IMR-90 (cell line): Measurements from ENCODE around the gene DGLUCY. TPM values are rescaled to one million over a fixed set of nuclear protein-coding genes. Genes with fewer than 3 reads are reported as not detected.

Experiments used
- ATAC-seq: fragments of 200-7000 bp; cut with Tn5 transposase; 2 replicates; pipeline ENCODE4 v1.9.1; 2020; ENCODE audit warnings: low read depth, mild to moderate bottlenecking, moderate library complexity
- BruUV-seq: library from RNA; stranded (reverse); fragments of 400-500 nt; replicated peaks from 2 replicates; lab custom pipeline; 2021; lab: Mats Ljungman, UMichigan
- CTCF ChIA-PET: fragments of 300-600 bp; formaldehyde crosslinking; extraction: SDS; loops from one replicate; lab custom pipeline; 2021; ENCODE audit warnings: antibody characterized with exemption; lab: Yijun Ruan, JAX
- POLR2A ChIA-PET: fragments of 300-600 bp; sonication (Branson Sonifier 250); formaldehyde crosslinking; loops from one replicate; lab custom pipeline; 2022; ENCODE audit warnings: antibody characterized with exemption; ENCODE audit not compliant: unreplicated experiment; lab: Charles Lee
- DNase-seq: peaks from one replicate; pipeline ENCODE4 v3.0.0; 2013
- H2AFZ ChIP-seq: replicated peaks from 2 replicates; pipeline ENCODE3; 2013; ENCODE audit warnings: low read length, mild to moderate bottlenecking; ENCODE audit not compliant: poor library complexity
- H2AK5ac ChIP-seq: 2 replicates; pipeline ENCODE4 v1.6.1; 2013; ENCODE audit warnings: low read depth, low read length, inconsistent platforms
- H2AK9ac ChIP-seq: replicated peaks from 2 replicates; pipeline ENCODE3; 2013; ENCODE audit warnings: mild to moderate bottlenecking, low read depth, low read length, moderate library complexity; ENCODE audit not compliant: poor library complexity
- H2BK120ac ChIP-seq: 2 replicates; pipeline ENCODE4 v1.6.1; 2013; ENCODE audit warnings: low read depth, low read length, inconsistent platforms
- H2BK15ac ChIP-seq: 3 replicates; pipeline ENCODE4 v1.6.1; 2013; ENCODE audit warnings: low read depth, low read length, inconsistent platforms
- H2BK20ac ChIP-seq: 2 replicates; pipeline ENCODE4 v1.6.1; 2013; ENCODE audit warnings: low read depth, mild to moderate bottlenecking, inconsistent platforms, low read length, moderate library complexity
- H2BK5ac ChIP-seq: 2 replicates; pipeline ENCODE4 v1.6.1; 2013; ENCODE audit warnings: mild to moderate bottlenecking, low read depth, low read length, inconsistent platforms; ENCODE audit not compliant: poor library complexity, severe bottlenecking
- H3K14ac ChIP-seq: replicated peaks from 2 replicates; pipeline ENCODE4 v1.6.1; 2013; ENCODE audit warnings: low read depth, low read length, inconsistent platforms
- H3K18ac ChIP-seq: 2 replicates; pipeline ENCODE4 v1.6.1; 2013; ENCODE audit warnings: low read depth, low read length, control low read depth
- H3K23ac ChIP-seq: 2 replicates; pipeline ENCODE4 v1.6.1; 2013; ENCODE audit warnings: low read depth, low read length, inconsistent platforms
- H3K27ac ChIP-seq: 2 replicates; pipeline ENCODE4 v1.5.1; 2013; ENCODE audit warnings: mild to moderate bottlenecking, control low read depth, low read length; ENCODE audit not compliant: insufficient read depth
- H3K27me3 ChIP-seq: 2 replicates; pipeline ENCODE4 v1.6.1; 2013; ENCODE audit warnings: low read length; ENCODE audit not compliant: control insufficient read depth, insufficient read depth
- H3K36me3 ChIP-seq: 2 replicates; pipeline ENCODE4 v1.6.1; 2013; ENCODE audit warnings: low read length, mixed read lengths; ENCODE audit not compliant: control insufficient read depth, insufficient read depth
- H3K4ac ChIP-seq: 2 replicates; pipeline ENCODE4 v1.6.1; 2013; ENCODE audit warnings: low read depth, low read length, inconsistent platforms
- H3K4me1 ChIP-seq: 2 replicates; pipeline ENCODE4 v1.6.1; 2013; ENCODE audit warnings: low read length, mixed read lengths; ENCODE audit not compliant: control insufficient read depth, insufficient read depth
- H3K4me2 ChIP-seq: 2 replicates; pipeline ENCODE4 v1.6.1; 2013; ENCODE audit warnings: low read depth, mild to moderate bottlenecking, control low read depth, low read length, moderate library complexity
- H3K4me3 ChIP-seq: 2 replicates; pipeline ENCODE4 v1.5.1; 2013; ENCODE audit warnings: low read depth, mild to moderate bottlenecking, control low read depth, low read length, moderate library complexity; ENCODE audit not compliant: insufficient read depth
- H3K56ac ChIP-seq: 2 replicates; pipeline ENCODE4 v1.6.1; 2013; ENCODE audit warnings: low read length, inconsistent platforms; ENCODE audit not compliant: insufficient read depth; ENCODE audit errors: extremely low read depth
- H3K79me1 ChIP-seq, 2 experiments: 2 replicates each; pipeline ENCODE4 v1.6.1; 2013; ENCODE audit warnings: low read length in 2 of 2, inconsistent platforms in 1 of 2, low read depth in 1 of 2
- H3K9ac ChIP-seq: 2 replicates; pipeline ENCODE4 v1.6.1; 2013; ENCODE audit warnings: low read depth, low read length, control low read depth
- H3K9me1 ChIP-seq: 2 replicates; pipeline ENCODE4 v1.6.1; 2013; ENCODE audit warnings: low read length, inconsistent platforms; ENCODE audit not compliant: insufficient read depth
- H3K9me3 ChIP-seq: 2 replicates; pipeline ENCODE4 v1.6.1; 2013; ENCODE audit warnings: low read length; ENCODE audit not compliant: control insufficient read depth, insufficient read depth
- H4K20me1 ChIP-seq: 2 replicates; pipeline ENCODE4 v1.6.1; 2013; ENCODE audit warnings: low read length, inconsistent platforms; ENCODE audit not compliant: insufficient read depth
- H4K5ac ChIP-seq: 2 replicates; pipeline ENCODE4 v1.6.1; 2013; ENCODE audit warnings: mild to moderate bottlenecking, low read depth, low read length, control low read depth
- H4K8ac ChIP-seq, 2 experiments: 2 replicates each; pipeline ENCODE4 v1.6.1; 2013; ENCODE audit warnings: low read depth in 2 of 2, low read length in 2 of 2, control low read depth in 1 of 2, inconsistent platforms in 1 of 2
- H4K91ac ChIP-seq: 2 replicates; pipeline ENCODE4 v1.6.1; 2013; ENCODE audit warnings: low read depth, low read length, inconsistent platforms; ENCODE audit not compliant: insufficient read depth
- BHLHE40 ChIP-seq: fragments of 150-350 bp; IDR thresholded peaks from 2 replicates; pipeline ENCODE4 v1.6.1; 2016; ENCODE audit warnings: mild to moderate bottlenecking, low read depth, low read length
- CEBPB ChIP-seq: IDR thresholded peaks from 2 replicates; pipeline ENCODE4 v1.6.1; 2012; ENCODE audit warnings: low read depth, low read length, improper control_type of control experiment
- FOS ChIP-seq: fragments of 150-350 bp; IDR thresholded peaks from 2 replicates; pipeline ENCODE4 v1.6.1; 2016; ENCODE audit warnings: low read depth, low read length
- MAZ ChIP-seq: IDR thresholded peaks from 2 replicates; pipeline ENCODE4 v1.6.1; 2012; ENCODE audit warnings: low read depth, mild to moderate bottlenecking, low read length, improper control_type of control experiment, moderate library complexity, borderline replicate concordance
- MXI1 ChIP-seq: IDR thresholded peaks from 2 replicates; pipeline ENCODE4 v1.6.1; 2012; ENCODE audit warnings: low read depth, mild to moderate bottlenecking, low read length, moderate library complexity, borderline replicate concordance
- NFE2L2 ChIP-seq: fragments of 150-350 bp; IDR thresholded peaks from 2 replicates; pipeline ENCODE4 v1.6.1; 2016; ENCODE audit warnings: low read depth, mild to moderate bottlenecking, low read length
- POLR2A ChIP-seq: IDR thresholded peaks from 2 replicates; pipeline ENCODE4 v1.6.1; 2012; ENCODE audit warnings: mild to moderate bottlenecking, low read depth, low read length
- RAD21 ChIP-seq: IDR thresholded peaks from 2 replicates; pipeline ENCODE4 v1.6.1; 2012; ENCODE audit warnings: low read length, improper control_type of control experiment
- RFX5 ChIP-seq: IDR thresholded peaks from 2 replicates; pipeline ENCODE4 v1.8.0; 2012; ENCODE audit warnings: low read depth, mild to moderate bottlenecking, low read length, moderate library complexity
- SMC3 ChIP-seq: fragments of 150-350 bp; IDR thresholded peaks from 2 replicates; pipeline ENCODE4 v1.6.1; 2016; ENCODE audit warnings: low read depth, mild to moderate bottlenecking, antibody characterized with exemption, low read length, moderate library complexity
- WGBS, 2 experiments: methylation state at CpG; one replicate each; pipeline versions ENCODE4 v1.1.5 to v1.1.7; 2013; ENCODE audit warnings: missing lambda C conversion rate in 2 of 2; ENCODE audit not compliant: insufficient read length in 1 of 2; ENCODE audit errors: extremely low coverage in 2 of 2; 5-methylcytosine and 5-hydroxymethylcytosine counted together
- dilution Hi-C: fragments of 300-500 bp; cut with HindIII; formaldehyde crosslinking; loops from one replicate; pipeline ENCODE4 v1.14.3; 2018; ENCODE audit warnings: low sequenced_read_pairs; ENCODE audit not compliant: unreplicated experiment
- in situ Hi-C: fragments of 300-500 bp; cut with MboI; formaldehyde crosslinking; loops from 3 replicates; pipeline ENCODE4 v1.14.3; 2019; ENCODE audit warnings: low sequenced_read_pairs, inconsistent platforms, mixed read lengths
- intact Hi-C: fragments of 100-400 bp; cut with micrococcal nuclease; formaldehyde crosslinking; loops from 2 replicates; pipeline ENCODE4 v1.10.0; 2022
- polyA plus RNA-seq, 3 experiments: library from polyadenylated mRNA; depleted of rRNA; stranded (reverse); fragments of >200 nt; gene quantifications; 2 replicates each; pipeline ENCODE4 v1.2.3, GENCODE V29; 2012; ENCODE audit warnings: low replicate concordance in 1 of 3
- total RNA-seq: library from RNA; depleted of rRNA; stranded (reverse); fragments of >200 nt; gene quantifications from 2 replicates; pipeline ENCODE4 v1.2.3, GENCODE V29; 2012

DGLUCY gene
- total and polyA plus RNA-seq, 2 of the 4 experiments (the other 2 are of a cell fraction), result 8.5 to 13.3 TPM

DNA sequence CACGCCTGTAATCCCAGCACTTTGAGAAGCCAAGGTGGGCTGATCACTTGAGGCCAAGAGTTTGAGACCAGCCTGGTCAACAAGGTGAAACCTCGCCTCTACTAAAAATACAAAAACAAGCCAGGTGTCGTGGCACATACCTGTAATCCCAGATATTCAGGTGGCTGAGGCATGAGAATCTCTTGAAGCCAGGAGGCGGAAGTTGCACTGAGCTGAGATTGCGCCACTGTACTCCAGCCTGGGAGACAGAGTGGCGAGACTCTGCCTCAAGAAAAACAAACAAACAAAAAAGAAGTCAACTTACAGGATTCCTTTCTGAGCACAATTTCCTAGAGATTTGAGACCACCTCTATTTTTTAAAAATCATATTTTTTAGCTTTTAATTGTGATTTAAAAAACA is 45.3 kb downstream of the DGLUCY start:
- Histone ChIP-seq H2AK9ac (no peak overlapping the region), H2AFZ (no peak overlapping the region), H3K18ac (no peak overlapping the region), H2BK15ac (no peak overlapping the region), H4K91ac (no peak overlapping the region), H3K27ac (no peak overlapping the region), H3K4me2 (no peak overlapping the region), H3K4me3 (no peak overlapping the region), H3K4me1 (peaks cover 10% of the 10 kb centered on the region), H2BK5ac (no peak overlapping the region), H2AK5ac (no peak overlapping the region), H3K9me1 (peaks cover 3% of the 10 kb centered on the region; the same call in 1 of the 2 replicates), H3K36me3 (peaks cover 14% of the 10 kb centered on the region), H3K27me3 (peaks cover 4% of the 10 kb centered on the region; the same call in 1 of the 2 replicates), H4K8ac (no peak overlapping the region), H3K9ac (no peak overlapping the region), H2BK20ac (no peak overlapping the region), H4K5ac (no peak overlapping the region), H3K56ac (no peak overlapping the region), H3K14ac (no peak overlapping the region), H3K23ac (no peak overlapping the region), H3K4ac (no peak overlapping the region), H2BK120ac (no peak overlapping the region), H3K9me3 (no peaks in the 10 kb centered on the region), H3K79me1 (no peaks in the 10 kb centered on the region), H4K20me1 (no peaks in the 10 kb centered on the region)
- TF ChIP-seq RFX5, result no peak
- TF ChIP-seq NFE2L2, result no peak
- no peak for TF ChIP-seq BHLHE40
- no peak for TF ChIP-seq MXI1
- no peak for TF ChIP-seq MAZ
- no peak for TF ChIP-seq SMC3
- no peak for TF ChIP-seq RAD21
- TF ChIP-seq FOS, result no peak
- TF ChIP-seq CEBPB, result no peak
- TF ChIP-seq POLR2A, result no peak
- dilution Hi-C loops, result no loop called here
- ATAC-seq (no peak), DNase-seq (no peak)
- CTCF ChIA-PET, result interaction anchor here (1.1 to 1.7 kb wide), 2 partner anchors 14 to 20 kb away, joined by 4 to 8 read pairs; no protein-coding TSS in a partner anchor
- intact Hi-C loops, result no loop called here
- in situ Hi-C loops, result loop anchor here (25.0 kb wide), 2 partner anchors 772 to 872 kb away; partner anchors contain the start of gene CALM1
- POLR2A ChIA-PET, result interaction anchor here (0.6 kb wide), 1 partner anchor 910 kb away, joined by 5 read pairs; no protein-coding TSS in a partner anchor
- BruUV-seq, result no TSS peak
- WGBS, 2 experiments, result 60% methylated on average over 1 of the region's 6 CpGs; no CpG with 5 or more reads in 1 of the 2 experiments
